ENCODE data around the gene SFT2D1.

DNA sequence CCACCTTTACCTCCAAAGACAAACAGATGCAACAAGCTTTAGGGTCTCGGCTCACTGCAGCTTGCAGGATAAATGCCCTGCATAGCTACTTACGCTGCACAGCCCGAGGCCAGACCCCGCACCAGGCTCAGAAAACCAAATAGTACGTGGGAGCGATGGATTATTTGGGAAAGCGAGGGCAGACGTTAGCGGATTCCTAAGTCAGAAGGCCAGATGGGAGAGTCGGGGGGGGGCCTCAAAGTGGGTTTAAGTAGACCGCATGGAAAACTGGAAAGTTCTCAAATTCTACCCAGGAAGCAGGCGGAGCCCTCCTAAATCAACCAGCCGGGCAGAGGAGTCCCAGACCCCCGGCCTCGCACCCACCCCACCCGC lies 382 bp downstream of the SFT2D1 start:
- TF ChIP-seq CHD1 (IDR thresholded peaks at IDR 0.05; ENCODE audit: low read depth, low read length), result no peak
- TF ChIP-seq, protein P1, sequence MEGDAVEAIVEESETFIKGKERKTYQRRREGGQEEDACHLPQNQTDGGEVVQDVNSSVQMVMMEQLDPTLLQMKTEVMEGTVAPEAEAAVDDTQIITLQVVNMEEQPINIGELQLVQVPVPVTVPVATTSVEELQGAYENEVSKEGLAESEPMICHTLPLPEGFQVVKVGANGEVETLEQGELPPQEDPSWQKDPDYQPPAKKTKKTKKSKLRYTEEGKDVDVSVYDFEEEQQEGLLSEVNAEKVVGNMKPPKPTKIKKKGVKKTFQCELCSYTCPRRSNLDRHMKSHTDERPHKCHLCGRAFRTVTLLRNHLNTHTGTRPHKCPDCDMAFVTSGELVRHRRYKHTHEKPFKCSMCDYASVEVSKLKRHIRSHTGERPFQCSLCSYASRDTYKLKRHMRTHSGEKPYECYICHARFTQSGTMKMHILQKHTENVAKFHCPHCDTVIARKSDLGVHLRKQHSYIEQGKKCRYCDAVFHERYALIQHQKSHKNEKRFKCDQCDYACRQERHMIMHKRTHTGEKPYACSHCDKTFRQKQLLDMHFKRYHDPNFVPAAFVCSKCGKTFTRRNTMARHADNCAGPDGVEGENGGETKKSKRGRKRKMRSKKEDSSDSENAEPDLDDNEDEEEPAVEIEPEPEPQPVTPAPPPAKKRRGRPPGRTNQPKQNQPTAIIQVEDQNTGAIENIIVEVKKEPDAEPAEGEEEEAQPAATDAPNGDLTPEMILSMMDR (conservative IDR thresholded peaks at IDR 0.05; ENCODE audit: low read depth, low read length), result no peak
